Testis (tissue), 2 donors: ENCODE measurements around the gene MFGE8.

Experiments
- POLR2A ChIP-seq: fragments of 450-650 bp; IDR thresholded peaks from one replicate; pipeline ENCODE4 v1.6.1; 2017; ENCODE audit warnings: antibody characterized with exemption, mild to moderate bottlenecking, moderate library complexity
- TF ChIP-seq, protein P1 (sequence below), 3 experiments: fragments of 450-650 bp in 2 of 3; fragments of 200-600 bp in 1 of 3; sonication (generic) in 1 of 3; IDR thresholded peaks; one replicate each; pipeline ENCODE4 v1.5.1; 2016 to 2019; ENCODE audit warnings: antibody characterized with exemption in 3 of 3, mild to moderate bottlenecking in 2 of 3, moderate library complexity in 1 of 3

DNA sequence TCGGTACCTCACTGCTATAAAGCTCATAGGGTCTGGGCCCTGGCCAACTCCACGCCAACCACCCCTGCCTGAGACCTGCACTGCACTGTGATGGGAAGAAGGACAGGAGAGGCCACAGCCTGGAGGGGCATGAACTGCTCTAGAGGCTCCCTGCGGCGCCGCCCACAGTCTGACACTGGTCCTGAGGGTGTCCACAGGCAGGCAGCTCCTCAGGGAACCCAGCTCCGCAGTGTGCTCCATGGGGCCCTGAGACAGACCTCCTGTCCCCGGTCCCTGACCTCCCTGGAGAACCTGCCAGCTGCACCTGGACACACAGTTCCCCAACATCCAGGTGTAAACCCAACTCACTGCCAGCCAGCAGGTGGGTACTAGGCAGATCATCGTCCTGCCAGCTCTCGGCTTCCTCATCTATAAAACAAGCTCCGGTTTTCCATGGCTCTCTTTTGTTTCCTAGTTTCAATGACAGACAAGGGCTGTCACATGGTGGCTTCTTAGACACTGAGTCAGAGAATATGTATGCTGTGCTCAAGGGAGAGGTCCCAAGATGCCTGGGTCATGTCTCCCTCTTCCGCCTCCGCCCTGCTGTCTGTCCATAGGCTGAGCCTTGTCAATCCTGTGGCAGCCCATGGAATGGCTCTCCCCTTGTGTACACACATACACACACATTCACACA, 12.7 kb downstream of the MFGE8 start:
- TF ChIP-seq POLR2A = no peak
- TF ChIP-seq, protein P1, sequence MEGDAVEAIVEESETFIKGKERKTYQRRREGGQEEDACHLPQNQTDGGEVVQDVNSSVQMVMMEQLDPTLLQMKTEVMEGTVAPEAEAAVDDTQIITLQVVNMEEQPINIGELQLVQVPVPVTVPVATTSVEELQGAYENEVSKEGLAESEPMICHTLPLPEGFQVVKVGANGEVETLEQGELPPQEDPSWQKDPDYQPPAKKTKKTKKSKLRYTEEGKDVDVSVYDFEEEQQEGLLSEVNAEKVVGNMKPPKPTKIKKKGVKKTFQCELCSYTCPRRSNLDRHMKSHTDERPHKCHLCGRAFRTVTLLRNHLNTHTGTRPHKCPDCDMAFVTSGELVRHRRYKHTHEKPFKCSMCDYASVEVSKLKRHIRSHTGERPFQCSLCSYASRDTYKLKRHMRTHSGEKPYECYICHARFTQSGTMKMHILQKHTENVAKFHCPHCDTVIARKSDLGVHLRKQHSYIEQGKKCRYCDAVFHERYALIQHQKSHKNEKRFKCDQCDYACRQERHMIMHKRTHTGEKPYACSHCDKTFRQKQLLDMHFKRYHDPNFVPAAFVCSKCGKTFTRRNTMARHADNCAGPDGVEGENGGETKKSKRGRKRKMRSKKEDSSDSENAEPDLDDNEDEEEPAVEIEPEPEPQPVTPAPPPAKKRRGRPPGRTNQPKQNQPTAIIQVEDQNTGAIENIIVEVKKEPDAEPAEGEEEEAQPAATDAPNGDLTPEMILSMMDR (IDR thresholded peaks at IDR 0.05) = no peak
